ENCODE measurements around the gene RAPGEF1.
A peak's percentile ranks its signal among the peaks of the same experiment; 100 is the strongest.

The RAPGEF1 gene

DNA sequence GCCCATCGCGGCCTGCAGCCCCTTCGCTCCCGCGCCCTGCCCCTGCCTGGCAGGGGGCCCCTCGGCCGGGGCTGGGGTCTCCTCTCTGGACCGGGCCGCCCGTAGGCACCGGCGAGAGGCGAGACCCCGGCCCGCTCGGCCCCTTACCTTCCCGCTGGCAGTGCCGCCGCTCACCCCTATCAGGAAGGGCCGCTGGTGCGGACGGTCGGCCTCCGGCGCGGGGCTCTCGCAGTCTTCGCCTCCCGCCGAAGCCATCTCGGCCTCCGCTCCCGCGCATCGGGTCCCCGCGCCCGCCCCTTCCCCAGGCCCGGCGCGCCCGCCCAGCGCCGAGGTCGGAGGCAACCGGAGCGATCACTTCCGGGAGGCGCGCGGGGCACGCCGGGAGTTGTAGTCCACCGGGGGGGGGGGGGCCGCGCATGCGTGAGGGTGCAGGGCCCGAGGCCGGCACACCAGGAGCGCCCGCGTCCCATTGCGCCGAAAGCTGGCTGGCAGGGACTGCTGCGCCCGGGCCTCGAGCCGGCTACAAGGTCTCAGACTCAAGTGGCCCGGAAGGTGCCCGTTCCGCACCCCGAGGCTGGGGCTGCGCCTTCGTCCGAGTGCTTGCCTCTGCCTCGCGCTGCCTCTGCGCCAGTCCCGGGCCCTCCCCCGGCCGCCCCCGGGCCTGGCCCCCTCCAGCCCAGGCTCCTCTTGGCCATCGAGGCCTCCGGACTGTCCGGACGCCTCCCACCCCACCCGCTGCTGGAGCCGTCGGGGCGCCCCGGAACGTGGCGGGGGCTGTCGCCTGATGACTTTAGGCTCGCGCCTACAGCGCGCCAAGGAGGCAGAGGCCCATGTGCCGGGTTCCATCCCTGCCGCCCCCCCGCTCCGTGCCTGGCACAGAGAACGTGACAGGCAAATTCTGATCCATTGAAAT, 208.7 kb downstream of the RAPGEF1 start, which contains the start of gene UCK1:
TSS of gene UCK1 (minus strand) at position 344 of the 913 bp plus-strand sequence. CDS start at position 255, 89 bp downstream.
- Histone ChIP-seq H2AFZ (ENCODE audit: low read length) (peak within 1 kb of the TSS; percentile 98), H3K9me2 (replicated peaks; ENCODE audit: insufficient read depth, low read length) (no peaks in the 10 kb centered on the region), H3K4me1 (ENCODE audit: low read length) (peaks cover 11% of the 10 kb centered on the region; the same call in 1 of the 2 replicates), H3K79me2 (ENCODE audit: low read length) (peaks cover 23% of the 10 kb centered on the region), H3K27me3 (replicated peaks; ENCODE audit: insufficient read depth, low read length) (no peaks in the 10 kb centered on the region), H3K27ac (ENCODE audit: low read length) (no peak within 1 kb of the TSS), H3K9me3 (replicated peaks; ENCODE audit: insufficient read depth, low read length) (no peaks in the 10 kb centered on the region), H4K20me1 (ENCODE audit: insufficient read depth, low read length) (no peaks in the 10 kb centered on the region), H3K4me2 (ENCODE audit: low read depth, low read length) (peak within 1 kb of the TSS; percentile 98), H3K9ac (ENCODE audit: low read length) (peak within 1 kb of the TSS; percentile 85), H3K4me3 (ENCODE audit: low read length) (peak within 1 kb of the TSS; percentile 75), H3K36me3 (replicated peaks; ENCODE audit: insufficient read depth, low read length) (no peaks in the 10 kb centered on the region), H3F3A (ENCODE audit: insufficient read depth, low read length) (no peaks in the 10 kb centered on the region)
- peak; percentile 85 for DNase-seq
- TF ChIP-seq CTCF (IDR thresholded peaks at IDR 0.05; ENCODE audit: low read length) (no peak), EZH2 (optimal IDR thresholded peaks at IDR 0.05; ENCODE audit: low read depth, low read length) (no peak), EZH2phosphoT487 (IDR thresholded peaks at IDR 0.05; ENCODE audit: low read length) (no peak)

DNA sequence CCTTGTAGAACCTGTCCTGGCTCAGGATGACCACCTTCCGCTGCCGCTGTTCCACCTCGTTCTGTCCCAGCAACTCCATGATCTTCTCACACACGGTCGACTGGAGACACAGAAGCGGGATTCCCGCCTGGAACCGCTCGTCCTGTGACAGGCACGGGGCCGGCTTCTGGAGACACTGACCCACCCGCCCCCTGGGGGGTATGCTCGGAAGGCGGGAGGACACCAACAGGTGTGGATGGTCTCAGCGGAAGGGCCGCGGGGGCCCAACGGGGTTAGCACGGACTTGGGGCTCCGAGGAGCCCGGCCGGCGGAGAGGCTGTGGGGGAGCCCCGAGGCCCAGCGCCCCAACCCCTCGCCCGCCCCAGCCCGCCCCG, 209.3 kb downstream of the RAPGEF1 start:
- H3K9ac ChIP-seq (ENCODE audit: low read length): peak overlapping the region; percentile 85
- H3K4me3 ChIP-seq (ENCODE audit: low read length): peak overlapping the region; percentile 75
- H2AFZ ChIP-seq (ENCODE audit: low read length): peak overlapping the region; percentile 22; the same call in 1 of the 2 replicates
- TF ChIP-seq EZH2phosphoT487 (IDR thresholded peaks at IDR 0.05; ENCODE audit: low read length): no peak
- TF ChIP-seq CTCF (IDR thresholded peaks at IDR 0.05; ENCODE audit: low read length): peak; percentile 30
- TF ChIP-seq EZH2 (optimal IDR thresholded peaks at IDR 0.05; ENCODE audit: low read depth, low read length): no peak
- DNase-seq: peak; percentile 45
- H3K4me2 ChIP-seq (ENCODE audit: low read depth, low read length): peak overlapping the region; percentile 85
- H3K9me3 ChIP-seq (replicated peaks; ENCODE audit: insufficient read depth, low read length): no peaks in the 10 kb centered on the region
- no peaks in the 10 kb centered on the region for H3K9me2 ChIP-seq (replicated peaks; ENCODE audit: insufficient read depth, low read length)
- no peaks in the 10 kb centered on the region for H3K36me3 ChIP-seq (replicated peaks; ENCODE audit: insufficient read depth, low read length)
- peaks cover 11% of the 10 kb centered on the region; the same call in 1 of the 2 replicates for H3K4me1 ChIP-seq (ENCODE audit: low read length)
- no peaks in the 10 kb centered on the region for H3F3A ChIP-seq (ENCODE audit: insufficient read depth, low read length)
- no peak overlapping the region for H3K27ac ChIP-seq (ENCODE audit: low read length)
- H3K27me3 ChIP-seq (replicated peaks; ENCODE audit: insufficient read depth, low read length): no peaks in the 10 kb centered on the region
- H4K20me1 ChIP-seq (ENCODE audit: insufficient read depth, low read length): no peaks in the 10 kb centered on the region
- H3K79me2 ChIP-seq (ENCODE audit: low read length): peaks cover 23% of the 10 kb centered on the region

GRCh38 chr9:131529597-131530545, 210.0 kb downstream of the RAPGEF1 start:
- peaks cover 11% of the 10 kb centered on the region; the same call in 1 of the 2 replicates for H3K4me1 ChIP-seq (ENCODE audit: low read length)
- H3K9ac ChIP-seq (ENCODE audit: low read length): peak overlapping the region; percentile 85
- no peaks in the 10 kb centered on the region for H3F3A ChIP-seq (ENCODE audit: insufficient read depth, low read length)
- TF ChIP-seq EZH2 (optimal IDR thresholded peaks at IDR 0.05; ENCODE audit: low read depth, low read length): no peak
- TF ChIP-seq EZH2phosphoT487 (IDR thresholded peaks at IDR 0.05; ENCODE audit: low read length): no peak
- no peak for TF ChIP-seq CTCF (IDR thresholded peaks at IDR 0.05; ENCODE audit: low read length)
- no peak for DNase-seq
- H3K9me3 ChIP-seq (replicated peaks; ENCODE audit: insufficient read depth, low read length): no peaks in the 10 kb centered on the region
- H2AFZ ChIP-seq (ENCODE audit: low read length): peak overlapping the region; percentile 22; the same call in 1 of the 2 replicates
- H3K27me3 ChIP-seq (replicated peaks; ENCODE audit: insufficient read depth, low read length): no peaks in the 10 kb centered on the region
- H3K79me2 ChIP-seq (ENCODE audit: low read length): peaks cover 23% of the 10 kb centered on the region
- H3K27ac ChIP-seq (ENCODE audit: low read length): no peak overlapping the region
- peak overlapping the region; percentile 75 for H3K4me3 ChIP-seq (ENCODE audit: low read length)
- no peaks in the 10 kb centered on the region for H3K9me2 ChIP-seq (replicated peaks; ENCODE audit: insufficient read depth, low read length)
- peak overlapping the region; percentile 85 for H3K4me2 ChIP-seq (ENCODE audit: low read depth, low read length)
- no peaks in the 10 kb centered on the region; the same call in 1 of the 2 replicates for H3K36me3 ChIP-seq (replicated peaks; ENCODE audit: insufficient read depth, low read length)
- H4K20me1 ChIP-seq (ENCODE audit: insufficient read depth, low read length): no peaks in the 10 kb centered on the region
